Heart right ventricle (tissue), 16 donors: ENCODE results near the gene R3HDM1. TPM values are rescaled to one million over a fixed set of nuclear protein-coding genes. Genes with fewer than 3 reads are reported as not detected.

ENCODE experiments used
- ATAC-seq, 8 donors: fragments of 200-7000 bp; cut with Tn5 transposase; one replicate each; pipeline ENCODE4 v1.9.1; 2020; ENCODE audit warnings: mild to moderate bottlenecking in 8 of 8, moderate library complexity in 8 of 8, moderate number of reproducible peaks in 1 of 8
- DNase-seq, 2 donors: peaks; one replicate each; pipeline ENCODE4 v3.0.0-alpha.2; 2020
- H3K27ac ChIP-seq, 10 donors: fragments of 200-600 bp; sonication (generic) in 2 of 10; one replicate each; pipeline versions ENCODE4 v1.5.0 to v1.8.0; 2020 to 2022; ENCODE audit warnings: mild to moderate bottlenecking in 3 of 10
- H3K27me3 ChIP-seq, 7 donors: fragments of 200-600 bp; one replicate each; pipeline ENCODE4 v1.8.0; 2021 to 2022; ENCODE audit warnings: mild to moderate bottlenecking in 2 of 7
- H3K36me3 ChIP-seq, 9 donors: fragments of 200-600 bp; sonication (generic) in 1 of 9; one replicate each; pipeline versions ENCODE4 v1.5.0 to v1.8.0; 2020 to 2022; ENCODE audit warnings: mild to moderate bottlenecking in 2 of 9
- H3K4me1 ChIP-seq, 9 donors: fragments of 200-600 bp; sonication (generic) in 1 of 9; one replicate each; pipeline versions ENCODE4 v1.5.0 to v1.8.0; 2020 to 2022; ENCODE audit warnings: mild to moderate bottlenecking in 4 of 9
- H3K4me3 ChIP-seq, 10 donors: fragments of 200-600 bp; sonication (generic) in 2 of 10; one replicate each; pipeline versions ENCODE4 v1.5.0 to v1.8.0; 2020 to 2022; ENCODE audit warnings: mild to moderate bottlenecking in 7 of 10, moderate library complexity in 2 of 10
- H3K9me3 ChIP-seq, 11 donors: fragments of 200-600 bp in 10 of 11; sonication (generic) in 2 of 11; one replicate each; pipeline versions ENCODE4 v1.5.0 to v1.8.0; 2013 to 2022; ENCODE audit warnings: mild to moderate bottlenecking in 2 of 11, control low read depth in 1 of 11, moderate library complexity in 1 of 11
- CTCF ChIP-seq, 9 donors: fragments of 200-600 bp; sonication (generic) in 2 of 9; IDR thresholded peaks; one replicate each; pipeline versions ENCODE4 v1.5.0 to v1.8.0; 2021 to 2022; ENCODE audit warnings: antibody characterized with exemption in 9 of 9, mild to moderate bottlenecking in 5 of 9, moderate library complexity in 1 of 9
- WGBS, 2 donors: extraction: QIAGEN DNeasy Blood & Tissue Kit; methylation state at CpG; one replicate each; pipeline ENCODE4 v1.1.7; 2013; ENCODE audit warnings: inconsistent platforms in 1 of 2; 5-methylcytosine and 5-hydroxymethylcytosine counted together
- intact Hi-C, 10 donors: fragments of 100-400 bp; cut with DNase I; formaldehyde crosslinking; loops; one replicate each; pipeline versions ENCODE4 v1.11.1 to v1.14.2; 2022
- polyA plus RNA-seq, 2 donors: library from polyadenylated mRNA; stranded (reverse); fragments of 200-250 nt; gene quantifications; one replicate each; pipeline ENCODE4 v1.2.3, GENCODE V29; 2013
- total RNA-seq, 10 donors: library from RNA; stranded (reverse); fragmentation: NEBNext Ultra II Directional in 3 of 10; extraction: Animal tissue kit (Norgen Biotek cat#: 25700) in 3 of 10; gene quantifications; one replicate each; pipeline versions ENCODE4 v1.2.1 to v1.2.4, GENCODE V29; 2021 to 2023
- donor health status: Arrhythmogenic right ventricular cardiomyopathy.
- donor health status: ischemic (EF 13 %, LVEDD 7.1; RV severe dilation, severe dysfunction).
- donor health status: healthy with polysubstance abuse.
- donor health status: DM: no; HTN: yes; CAD: no.
- donor health status: DM: no; HTN: no; CAD: no.
- donor health status: ischemic (EF 25% LVEDD 6.9; RV normal size, moderate dysfunction).
- donor health status: ischemic (EF 25% LVEDD 5.7; RV mildly dilated, moderate dysfunction).
- donor health status: healthy.
- donor health status: DM: yes; HTN: yes; CAD: no.
- donor health status: Ischemic cardiomyopathy.
- donor health status: ischemic (EF 35%, LVEDD 5.7; RV mildly dilated, moderate dysfunction).
- donor health status: nonischemic (EF 11% LVEDD 7.7; RV severe dilation, severe dysfunction).
- donor health status: DM: yes; HTN: yes; CAD: no.
- donor health status: PGD.
- donor health status: ischemic (EF 29% LVEDD 5.4; RV normal size, mild dysfunction).
- donor health status: nonischemic (EF 23%, LVEDD 6.1; RV moderate dilation, normal function).

Gene R3HDM1
- total and polyA plus RNA-seq, 12 donors = 6.1 to 22.2 (median 17.5) TPM

- intact Hi-C loops = no loop called here
- WGBS, 2 donors = 93 to 98% methylated on average over 3 of the region's 3 CpGs
- no peaks in the 10 kb centered on the region for H3K4me1 ChIP-seq
- DNase-seq (no peak), ATAC-seq (no peak)
- TF ChIP-seq CTCF (IDR thresholded peaks at IDR 0.05) = no peak
- no peak overlapping the region for H3K27ac ChIP-seq
- H3K4me3 ChIP-seq = no peak overlapping the region
- H3K36me3 ChIP-seq = no peaks in the 10 kb centered on the region
- H3K9me3 ChIP-seq = no peaks in the 10 kb centered on the region
- H3K27me3 ChIP-seq = no peaks in the 10 kb centered on the region
Measured at GRCh38 chr2:135546436-135546835, 15.2 kb downstream of the R3HDM1 start.

- DNase-seq (no peak), ATAC-seq (no peak)
- no peak for TF ChIP-seq CTCF (IDR thresholded peaks at IDR 0.05)
- intact Hi-C loops = no loop called here
- Histone ChIP-seq H3K36me3 (no peaks in the 10 kb centered on the region), H3K27ac (no peak overlapping the region), H3K4me3 (no peak overlapping the region), H3K27me3 (no peaks in the 10 kb centered on the region), H3K9me3 (no peaks in the 10 kb centered on the region), H3K4me1 (no peaks in the 10 kb centered on the region)
- WGBS, 2 donors = 95% methylated on average over 3 of the region's 3 CpGs
Measured at GRCh38 chr2:135547311-135547710, 16.0 kb downstream of the R3HDM1 start.

- H3K27me3 ChIP-seq = no peaks in the 10 kb centered on the region
- no peaks in the 10 kb centered on the region for H3K4me1 ChIP-seq
- TF ChIP-seq CTCF (IDR thresholded peaks at IDR 0.05) = no peak
- no peaks in the 10 kb centered on the region for H3K36me3 ChIP-seq
- intact Hi-C loops = no loop called here
- H3K9me3 ChIP-seq = no peaks in the 10 kb centered on the region
- no peak for DNase-seq
- ATAC-seq = no peak
- no peak overlapping the region for H3K4me3 ChIP-seq
- 95 to 98% methylated on average over 5 of the region's 5 CpGs for WGBS, 2 donors
- H3K27ac ChIP-seq = no peak overlapping the region
Measured at GRCh38 chr2:135551356-135551755, 20.1 kb downstream of the R3HDM1 start.

GRCh38 chr2:135552887-135553286 lies 21.6 kb downstream of the R3HDM1 start:
- H3K4me3 ChIP-seq = no peak overlapping the region
- no peaks in the 10 kb centered on the region for H3K27me3 ChIP-seq
- H3K4me1 ChIP-seq = peaks cover 0 to 9% (median 3%) of the 10 kb centered on the region in 9 donors
- DNase-seq = no peak
- H3K36me3 ChIP-seq = no peaks in the 10 kb centered on the region
- WGBS, 2 donors = 86 to 93% methylated on average over 4 of the region's 4 CpGs
- no peak for ATAC-seq
- intact Hi-C loops = no loop called here
- TF ChIP-seq CTCF (IDR thresholded peaks at IDR 0.05) = no peak
- H3K9me3 ChIP-seq = no peaks in the 10 kb centered on the region
- H3K27ac ChIP-seq = no peak overlapping the region
